HG03342 (cell line): Measurements from ENCODE around the gene TRIM28.
A peak's percentile ranks its signal among the peaks of the same experiment; 100 is the strongest.

ENCODE experiments used
- ATAC-seq: cut with Tn5 transposase; IDR thresholded peaks from one replicate; pipeline ENCODE4 v1.9.1; 2021; ENCODE audit warnings: mild to moderate bottlenecking, moderate library complexity; ENCODE audit not compliant: unreplicated experiment

The TRIM28 gene

GRCh38 chr19:58559275-58560006 is 15.6 kb downstream of the TRIM28 start:
- ATAC-seq: peak; percentile 11

- no peak for ATAC-seq
Observed at GRCh38 chr19:58560007-58560887, 16.4 kb downstream of the TRIM28 start.

GRCh38 chr19:58560921-58561320 is 17.1 kb downstream of the TRIM28 start:
- ATAC-seq: no peak

GRCh38 chr19:58561373-58562121 is 17.7 kb downstream of the TRIM28 start:
- no peak for ATAC-seq

GRCh38 chr19:58562122-58563033 is 18.5 kb downstream of the TRIM28 start:
- ATAC-seq: no peak

GRCh38 chr19:58563034-58563573 is 19.2 kb downstream of the TRIM28 start:
- ATAC-seq: no peak

GRCh38 chr19:58563823-58564222 is 20.0 kb downstream of the TRIM28 start:
- no peak for ATAC-seq

- ATAC-seq: no peak
Observed at GRCh38 chr19:58566989-58567388, 23.1 kb downstream of the TRIM28 start.

- no peak for ATAC-seq
Observed at GRCh38 chr19:58568453-58569130, 24.7 kb downstream of the TRIM28 start.

- no peak for ATAC-seq
Observed at GRCh38 chr19:58569191-58569942, 25.5 kb downstream of the TRIM28 start.

GRCh38 chr19:58569943-58570670 is 26.2 kb downstream of the TRIM28 start:
- ATAC-seq: no peak

- ATAC-seq: no peak
Observed at GRCh38 chr19:58570770-58571574, 27.1 kb downstream of the TRIM28 start.

- no peak for ATAC-seq
Observed at GRCh38 chr19:58571575-58571947, 27.7 kb downstream of the TRIM28 start.

- ATAC-seq: no peak
Observed at GRCh38 chr19:58572026-58572817, 28.4 kb downstream of the TRIM28 start.

- peak; percentile 55 for ATAC-seq
Observed at GRCh38 chr19:58572818-58573657, 29.2 kb downstream of the TRIM28 start, which contains the start of gene MZF1. MZF1 (minus strand) TSS chr19:58573335; CDS start chr19:58571389, 1,946 bp downstream.
